Measurements from ENCODE around the gene SMAD3. TPM values are rescaled to one million over a fixed set of nuclear protein-coding genes. Genes with fewer than 3 reads are reported as not detected.

SMAD3 gene
- polyA plus RNA-seq, 1 donor from 2014 or later: 1.0 TPM

DNA sequence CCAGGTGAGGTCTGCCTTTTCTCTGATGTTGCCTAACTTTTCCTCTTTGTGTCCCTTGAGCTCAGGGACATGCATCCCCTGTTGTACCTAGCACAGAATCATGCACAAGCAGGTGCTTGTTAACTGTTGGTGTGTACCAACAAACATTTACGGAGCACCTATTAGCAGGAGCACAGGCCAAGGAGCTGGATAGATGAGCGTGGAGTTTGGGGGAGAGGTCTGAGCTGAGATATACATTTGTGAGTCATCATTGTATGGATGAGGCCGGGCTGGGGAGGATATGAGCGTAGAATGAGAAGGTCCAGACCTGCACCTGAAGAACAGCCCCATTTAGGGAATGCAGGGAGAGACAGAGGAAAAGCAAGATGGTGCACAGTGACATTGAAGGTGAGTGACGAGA, 53.4 kb downstream of the SMAD3 start:
- H2AFZ ChIP-seq (ENCODE audit: low read depth, low read length): no peak overlapping the region
- no peaks in the 10 kb centered on the region for H3K27me3 ChIP-seq (ENCODE audit: insufficient read depth, low read depth, low read length)
- no peaks in the 10 kb centered on the region for H3K9me3 ChIP-seq (ENCODE audit: low read length)
- no peak overlapping the region for H3K4me2 ChIP-seq (ENCODE audit: low read length)
- no peaks in the 10 kb centered on the region for H3K79me2 ChIP-seq (replicated peaks; ENCODE audit: insufficient read depth, low read length)
- no peaks in the 10 kb centered on the region for H4K20me1 ChIP-seq (ENCODE audit: insufficient read depth)
- no peak overlapping the region for H3K27ac ChIP-seq (ENCODE audit: low read length)
- H3K4me3 ChIP-seq (ENCODE audit: low read length): no peak overlapping the region
- H3F3A ChIP-seq (ENCODE audit: insufficient read depth, low read length, poor library complexity, severe bottlenecking): no peaks in the 10 kb centered on the region
- no peaks in the 10 kb centered on the region for H3K36me3 ChIP-seq (ENCODE audit: insufficient read depth, low read length)
- H3K9me2 ChIP-seq (ENCODE audit: insufficient read depth, low read length): no peaks in the 10 kb centered on the region
- no peak overlapping the region for H3K9ac ChIP-seq (ENCODE audit: low read length)
- TF ChIP-seq TAF1 (IDR thresholded peaks at IDR 0.05; ENCODE audit: low read depth): no peak
- TF ChIP-seq RAD21 (conservative IDR thresholded peaks at IDR 0.05): no peak
- TF ChIP-seq, protein P1, sequence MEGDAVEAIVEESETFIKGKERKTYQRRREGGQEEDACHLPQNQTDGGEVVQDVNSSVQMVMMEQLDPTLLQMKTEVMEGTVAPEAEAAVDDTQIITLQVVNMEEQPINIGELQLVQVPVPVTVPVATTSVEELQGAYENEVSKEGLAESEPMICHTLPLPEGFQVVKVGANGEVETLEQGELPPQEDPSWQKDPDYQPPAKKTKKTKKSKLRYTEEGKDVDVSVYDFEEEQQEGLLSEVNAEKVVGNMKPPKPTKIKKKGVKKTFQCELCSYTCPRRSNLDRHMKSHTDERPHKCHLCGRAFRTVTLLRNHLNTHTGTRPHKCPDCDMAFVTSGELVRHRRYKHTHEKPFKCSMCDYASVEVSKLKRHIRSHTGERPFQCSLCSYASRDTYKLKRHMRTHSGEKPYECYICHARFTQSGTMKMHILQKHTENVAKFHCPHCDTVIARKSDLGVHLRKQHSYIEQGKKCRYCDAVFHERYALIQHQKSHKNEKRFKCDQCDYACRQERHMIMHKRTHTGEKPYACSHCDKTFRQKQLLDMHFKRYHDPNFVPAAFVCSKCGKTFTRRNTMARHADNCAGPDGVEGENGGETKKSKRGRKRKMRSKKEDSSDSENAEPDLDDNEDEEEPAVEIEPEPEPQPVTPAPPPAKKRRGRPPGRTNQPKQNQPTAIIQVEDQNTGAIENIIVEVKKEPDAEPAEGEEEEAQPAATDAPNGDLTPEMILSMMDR (IDR thresholded peaks at IDR 0.05; ENCODE audit: poor library complexity, severe bottlenecking): no peak
- TF ChIP-seq POLR2AphosphoS5 (IDR thresholded peaks at IDR 0.05): no peak
- TF ChIP-seq EZH2 (IDR thresholded peaks at IDR 0.05; ENCODE audit: borderline replicate concordance, insufficient read depth, low read length, poor library complexity, severe bottlenecking): no peak
- no peak for TF ChIP-seq SMC3 (conservative IDR thresholded peaks at IDR 0.05; ENCODE audit: poor library complexity)
- TF ChIP-seq MXI1 (conservative IDR thresholded peaks at IDR 0.05; ENCODE audit: poor library complexity, severe bottlenecking): no peak
- TF ChIP-seq, protein P2, sequence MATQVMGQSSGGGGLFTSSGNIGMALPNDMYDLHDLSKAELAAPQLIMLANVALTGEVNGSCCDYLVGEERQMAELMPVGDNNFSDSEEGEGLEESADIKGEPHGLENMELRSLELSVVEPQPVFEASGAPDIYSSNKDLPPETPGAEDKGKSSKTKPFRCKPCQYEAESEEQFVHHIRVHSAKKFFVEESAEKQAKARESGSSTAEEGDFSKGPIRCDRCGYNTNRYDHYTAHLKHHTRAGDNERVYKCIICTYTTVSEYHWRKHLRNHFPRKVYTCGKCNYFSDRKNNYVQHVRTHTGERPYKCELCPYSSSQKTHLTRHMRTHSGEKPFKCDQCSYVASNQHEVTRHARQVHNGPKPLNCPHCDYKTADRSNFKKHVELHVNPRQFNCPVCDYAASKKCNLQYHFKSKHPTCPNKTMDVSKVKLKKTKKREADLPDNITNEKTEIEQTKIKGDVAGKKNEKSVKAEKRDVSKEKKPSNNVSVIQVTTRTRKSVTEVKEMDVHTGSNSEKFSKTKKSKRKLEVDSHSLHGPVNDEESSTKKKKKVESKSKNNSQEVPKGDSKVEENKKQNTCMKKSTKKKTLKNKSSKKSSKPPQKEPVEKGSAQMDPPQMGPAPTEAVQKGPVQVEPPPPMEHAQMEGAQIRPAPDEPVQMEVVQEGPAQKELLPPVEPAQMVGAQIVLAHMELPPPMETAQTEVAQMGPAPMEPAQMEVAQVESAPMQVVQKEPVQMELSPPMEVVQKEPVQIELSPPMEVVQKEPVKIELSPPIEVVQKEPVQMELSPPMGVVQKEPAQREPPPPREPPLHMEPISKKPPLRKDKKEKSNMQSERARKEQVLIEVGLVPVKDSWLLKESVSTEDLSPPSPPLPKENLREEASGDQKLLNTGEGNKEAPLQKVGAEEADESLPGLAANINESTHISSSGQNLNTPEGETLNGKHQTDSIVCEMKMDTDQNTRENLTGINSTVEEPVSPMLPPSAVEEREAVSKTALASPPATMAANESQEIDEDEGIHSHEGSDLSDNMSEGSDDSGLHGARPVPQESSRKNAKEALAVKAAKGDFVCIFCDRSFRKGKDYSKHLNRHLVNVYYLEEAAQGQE (IDR thresholded peaks at IDR 0.05; ENCODE audit: borderline replicate concordance): no peak
- TF ChIP-seq EP300 (conservative IDR thresholded peaks at IDR 0.05; ENCODE audit: poor library complexity, severe bottlenecking): no peak

DNA sequence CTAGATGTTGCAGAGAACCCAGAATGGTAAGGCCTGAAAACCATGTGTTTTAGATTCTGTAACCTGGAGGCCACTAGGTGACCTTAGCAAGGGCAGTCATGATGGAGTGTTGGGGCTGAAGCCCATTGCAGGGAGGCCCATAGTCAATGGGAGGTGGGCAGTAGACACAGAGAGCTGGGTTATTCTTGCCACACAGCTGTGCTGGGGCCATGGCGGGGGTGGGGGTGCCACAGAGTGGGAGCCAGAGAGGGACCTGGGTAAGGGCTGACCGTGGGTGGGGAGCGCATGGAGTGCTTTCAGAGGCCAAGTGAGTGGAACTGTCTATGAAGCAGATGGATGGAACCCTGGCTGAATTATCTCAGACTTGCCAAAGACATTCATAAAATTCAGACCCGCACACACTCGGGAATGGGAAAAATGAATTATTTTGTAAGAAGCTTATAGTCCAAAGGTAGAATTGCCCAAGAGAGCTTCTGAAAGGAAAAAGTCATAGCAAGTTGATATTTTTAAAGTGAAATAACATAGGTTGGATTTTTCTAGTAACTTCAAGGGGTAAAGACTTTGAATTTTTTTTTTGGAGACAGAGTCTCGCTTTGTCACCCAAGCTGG, 53.9 kb downstream of the SMAD3 start:
- no peak overlapping the region for H3K9ac ChIP-seq (ENCODE audit: low read length)
- H3K27me3 ChIP-seq (ENCODE audit: insufficient read depth, low read depth, low read length): no peaks in the 10 kb centered on the region
- no peak overlapping the region for H2AFZ ChIP-seq (ENCODE audit: low read depth, low read length)
- H3K9me2 ChIP-seq (ENCODE audit: insufficient read depth, low read length): no peaks in the 10 kb centered on the region
- H3K9me3 ChIP-seq (ENCODE audit: low read length): no peaks in the 10 kb centered on the region
- TF ChIP-seq EZH2 (IDR thresholded peaks at IDR 0.05; ENCODE audit: borderline replicate concordance, insufficient read depth, low read length, poor library complexity, severe bottlenecking) (no peak), MXI1 (conservative IDR thresholded peaks at IDR 0.05; ENCODE audit: poor library complexity, severe bottlenecking) (no peak), TAF1 (IDR thresholded peaks at IDR 0.05; ENCODE audit: low read depth) (no peak), SMC3 (conservative IDR thresholded peaks at IDR 0.05; ENCODE audit: poor library complexity) (no peak), RAD21 (conservative IDR thresholded peaks at IDR 0.05) (no peak), POLR2AphosphoS5 (IDR thresholded peaks at IDR 0.05) (no peak), EP300 (conservative IDR thresholded peaks at IDR 0.05; ENCODE audit: poor library complexity, severe bottlenecking) (no peak)
- TF ChIP-seq, protein P2 (IDR thresholded peaks at IDR 0.05; ENCODE audit: borderline replicate concordance): no peak
- TF ChIP-seq, protein P1 (IDR thresholded peaks at IDR 0.05; ENCODE audit: poor library complexity, severe bottlenecking): no peak
- no peaks in the 10 kb centered on the region for H3K79me2 ChIP-seq (replicated peaks; ENCODE audit: insufficient read depth, low read length)
- no peak overlapping the region for H3K27ac ChIP-seq (ENCODE audit: low read length)
- H3K4me2 ChIP-seq (ENCODE audit: low read length): no peak overlapping the region
- H3F3A ChIP-seq (ENCODE audit: insufficient read depth, low read length, poor library complexity, severe bottlenecking): no peaks in the 10 kb centered on the region
- H3K4me3 ChIP-seq (ENCODE audit: low read length): no peak overlapping the region
- H4K20me1 ChIP-seq (ENCODE audit: insufficient read depth): no peaks in the 10 kb centered on the region
- no peaks in the 10 kb centered on the region for H3K36me3 ChIP-seq (ENCODE audit: insufficient read depth, low read length)

Measured in neural cell (in vitro differentiated cells).